Transverse colon (tissue), 3 donors: ENCODE data around the gene CYP4F2.

Source experiments
- EP300 ChIP-seq: sonication (generic); formaldehyde crosslinking; IDR thresholded peaks from one replicate; pipeline ENCODE4 v1.6.1; 2017; ENCODE audit warnings: antibody characterized with exemption, low read depth
- TF ChIP-seq, protein P1 (sequence below), 5 experiments: fragments of 200-600 bp in 3 of 5; fragments of 450-650 bp in 2 of 5; sonication (generic) in 3 of 5; IDR thresholded peaks; 1 replicate in 2 of 5; 2 replicates in 3 of 5; pipeline ENCODE4 v1.5.1; 2016 to 2017; ENCODE audit warnings: antibody characterized with exemption in 5 of 5, inconsistent platforms in 3 of 5, mild to moderate bottlenecking in 2 of 5, moderate library complexity in 1 of 5

- TF ChIP-seq, protein P1, sequence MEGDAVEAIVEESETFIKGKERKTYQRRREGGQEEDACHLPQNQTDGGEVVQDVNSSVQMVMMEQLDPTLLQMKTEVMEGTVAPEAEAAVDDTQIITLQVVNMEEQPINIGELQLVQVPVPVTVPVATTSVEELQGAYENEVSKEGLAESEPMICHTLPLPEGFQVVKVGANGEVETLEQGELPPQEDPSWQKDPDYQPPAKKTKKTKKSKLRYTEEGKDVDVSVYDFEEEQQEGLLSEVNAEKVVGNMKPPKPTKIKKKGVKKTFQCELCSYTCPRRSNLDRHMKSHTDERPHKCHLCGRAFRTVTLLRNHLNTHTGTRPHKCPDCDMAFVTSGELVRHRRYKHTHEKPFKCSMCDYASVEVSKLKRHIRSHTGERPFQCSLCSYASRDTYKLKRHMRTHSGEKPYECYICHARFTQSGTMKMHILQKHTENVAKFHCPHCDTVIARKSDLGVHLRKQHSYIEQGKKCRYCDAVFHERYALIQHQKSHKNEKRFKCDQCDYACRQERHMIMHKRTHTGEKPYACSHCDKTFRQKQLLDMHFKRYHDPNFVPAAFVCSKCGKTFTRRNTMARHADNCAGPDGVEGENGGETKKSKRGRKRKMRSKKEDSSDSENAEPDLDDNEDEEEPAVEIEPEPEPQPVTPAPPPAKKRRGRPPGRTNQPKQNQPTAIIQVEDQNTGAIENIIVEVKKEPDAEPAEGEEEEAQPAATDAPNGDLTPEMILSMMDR (IDR thresholded peaks at IDR 0.05) = no peak
- no peak for TF ChIP-seq EP300
Measured at GRCh38 chr19:15863272-15863671, 34.6 kb downstream of the CYP4F2 start.
